ENCODE data around the gene TLE6. TPM values are rescaled to one million over a fixed set of nuclear protein-coding genes. Genes with fewer than 3 reads are reported as not detected.

TLE6 gene
- total RNA-seq, 1 experiment from 2014 or later = 1.1 TPM

DNA sequence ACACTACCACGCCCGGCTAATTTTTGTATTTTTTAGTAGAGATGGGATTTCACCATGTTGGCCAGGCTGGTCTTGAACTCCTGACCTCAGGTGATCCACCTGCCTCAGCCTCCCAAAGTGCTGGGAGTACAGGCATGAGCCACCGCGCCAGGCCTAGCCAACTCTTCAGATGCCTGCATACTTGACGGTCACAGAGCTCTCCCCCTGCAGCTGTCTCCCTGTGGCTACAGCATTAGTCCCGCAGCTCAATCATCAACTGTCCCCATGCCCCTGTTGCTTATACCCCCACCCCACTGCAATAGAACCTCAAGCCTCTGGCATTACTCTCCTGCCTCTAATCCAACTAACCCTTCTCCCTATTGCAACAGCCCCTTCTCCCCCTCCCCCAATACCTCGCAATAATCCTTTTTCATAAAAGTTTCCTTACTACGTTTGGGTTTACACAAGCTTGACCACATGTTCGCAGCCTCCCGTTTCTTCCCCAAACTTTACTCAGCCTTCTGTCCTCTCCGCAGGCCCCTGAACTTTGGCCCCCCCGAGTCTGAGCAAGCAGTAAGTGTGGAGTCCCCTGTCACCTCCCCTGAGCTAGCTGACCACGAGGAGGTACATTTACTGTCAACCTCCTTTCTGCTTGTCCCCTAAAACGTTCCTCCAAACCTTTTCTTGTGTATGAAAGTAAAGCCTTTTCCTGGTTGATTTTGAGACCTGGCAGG is 34.3 kb upstream of the TLE6 start:
- intact Hi-C loops (cut with micrococcal nuclease; ENCODE audit: unreplicated experiment) = no loop called here
- CTCF ChIA-PET = no interaction called here
- Histone ChIP-seq H3K27me3 (ENCODE audit: insufficient read depth, low read depth) (no peaks in the 10 kb centered on the region), H3K27ac (no peak overlapping the region), H3K9me3 (ENCODE audit: insufficient read depth, low read depth) (no peaks in the 10 kb centered on the region), H3K9me2 (ENCODE audit: insufficient read depth) (no peaks in the 10 kb centered on the region), H3K4me1 (replicated peaks; ENCODE audit: insufficient read depth) (no peaks in the 10 kb centered on the region), H3K36me3 (ENCODE audit: low read depth) (peaks cover 3% of the 10 kb centered on the region; the same call in 1 of the 2 replicates), H3K79me2 (ENCODE audit: low read depth) (no peaks in the 10 kb centered on the region), H3K4me2 (peak overlapping the region; percentile 84; the same call in 1 of the 2 replicates), H2AFZ (no peak overlapping the region), H3F3A (ENCODE audit: insufficient read depth, low read depth) (peaks cover 10% of the 10 kb centered on the region; the same call in 1 of the 2 replicates), H3K4me3 (no peak overlapping the region), H4K20me1 (ENCODE audit: insufficient read depth) (no peaks in the 10 kb centered on the region)
- no TSS peak for BruUV-seq (replicated peaks)
- no peak for DNase-seq
- TF ChIP-seq, protein P1, sequence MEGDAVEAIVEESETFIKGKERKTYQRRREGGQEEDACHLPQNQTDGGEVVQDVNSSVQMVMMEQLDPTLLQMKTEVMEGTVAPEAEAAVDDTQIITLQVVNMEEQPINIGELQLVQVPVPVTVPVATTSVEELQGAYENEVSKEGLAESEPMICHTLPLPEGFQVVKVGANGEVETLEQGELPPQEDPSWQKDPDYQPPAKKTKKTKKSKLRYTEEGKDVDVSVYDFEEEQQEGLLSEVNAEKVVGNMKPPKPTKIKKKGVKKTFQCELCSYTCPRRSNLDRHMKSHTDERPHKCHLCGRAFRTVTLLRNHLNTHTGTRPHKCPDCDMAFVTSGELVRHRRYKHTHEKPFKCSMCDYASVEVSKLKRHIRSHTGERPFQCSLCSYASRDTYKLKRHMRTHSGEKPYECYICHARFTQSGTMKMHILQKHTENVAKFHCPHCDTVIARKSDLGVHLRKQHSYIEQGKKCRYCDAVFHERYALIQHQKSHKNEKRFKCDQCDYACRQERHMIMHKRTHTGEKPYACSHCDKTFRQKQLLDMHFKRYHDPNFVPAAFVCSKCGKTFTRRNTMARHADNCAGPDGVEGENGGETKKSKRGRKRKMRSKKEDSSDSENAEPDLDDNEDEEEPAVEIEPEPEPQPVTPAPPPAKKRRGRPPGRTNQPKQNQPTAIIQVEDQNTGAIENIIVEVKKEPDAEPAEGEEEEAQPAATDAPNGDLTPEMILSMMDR (conservative IDR thresholded peaks at IDR 0.05) = no peak
- no peak for TF ChIP-seq EZH2 (IDR thresholded peaks at IDR 0.05; ENCODE audit: low read depth)
- POLR2A ChIA-PET (ENCODE audit: unreplicated experiment) = no interaction called here

- peak overlapping the region; percentile 93 for H2AFZ ChIP-seq
- BruUV-seq (replicated peaks) = no TSS peak
- DNase-seq = no peak
- no peaks in the 10 kb centered on the region for H3K9me3 ChIP-seq (ENCODE audit: insufficient read depth, low read depth)
- no peaks in the 10 kb centered on the region; the same call in 1 of the 2 replicates for H3K4me1 ChIP-seq (replicated peaks; ENCODE audit: insufficient read depth)
- H3K27ac ChIP-seq = no peak overlapping the region
- TF ChIP-seq, protein P1 (conservative IDR thresholded peaks at IDR 0.05) = no peak
- no peak for TF ChIP-seq EZH2 (IDR thresholded peaks at IDR 0.05; ENCODE audit: low read depth)
- H3K4me2 ChIP-seq = peak overlapping the region; percentile 84
- ChIA-PET CTCF (no interaction called here), POLR2A (ENCODE audit: unreplicated experiment) (interaction anchor here (0.6 kb wide), 1 partner anchor 91 kb away, joined by 3 read pairs; no protein-coding TSS in a partner anchor)
- H3K9me2 ChIP-seq (ENCODE audit: insufficient read depth) = no peaks in the 10 kb centered on the region
- H3F3A ChIP-seq (ENCODE audit: insufficient read depth, low read depth) = peaks cover 11% of the 10 kb centered on the region; the same call in 1 of the 2 replicates
- H3K36me3 ChIP-seq (ENCODE audit: low read depth) = no peaks in the 10 kb centered on the region
- peak overlapping the region; percentile 64 for H3K4me3 ChIP-seq
- intact Hi-C loops (cut with micrococcal nuclease; ENCODE audit: unreplicated experiment) = loop anchor here (2.0 kb wide), 1 partner anchor 44 kb away; the partner anchor contains the start of gene ZNF57
- H3K27me3 ChIP-seq (ENCODE audit: insufficient read depth, low read depth) = no peaks in the 10 kb centered on the region
- peaks cover 6% of the 10 kb centered on the region for H3K79me2 ChIP-seq (ENCODE audit: low read depth)
- H4K20me1 ChIP-seq (ENCODE audit: insufficient read depth) = no peaks in the 10 kb centered on the region
These were observed 33.0 kb upstream of the TLE6 start for GRCh38 chr19:2944403-2944774.

DNA sequence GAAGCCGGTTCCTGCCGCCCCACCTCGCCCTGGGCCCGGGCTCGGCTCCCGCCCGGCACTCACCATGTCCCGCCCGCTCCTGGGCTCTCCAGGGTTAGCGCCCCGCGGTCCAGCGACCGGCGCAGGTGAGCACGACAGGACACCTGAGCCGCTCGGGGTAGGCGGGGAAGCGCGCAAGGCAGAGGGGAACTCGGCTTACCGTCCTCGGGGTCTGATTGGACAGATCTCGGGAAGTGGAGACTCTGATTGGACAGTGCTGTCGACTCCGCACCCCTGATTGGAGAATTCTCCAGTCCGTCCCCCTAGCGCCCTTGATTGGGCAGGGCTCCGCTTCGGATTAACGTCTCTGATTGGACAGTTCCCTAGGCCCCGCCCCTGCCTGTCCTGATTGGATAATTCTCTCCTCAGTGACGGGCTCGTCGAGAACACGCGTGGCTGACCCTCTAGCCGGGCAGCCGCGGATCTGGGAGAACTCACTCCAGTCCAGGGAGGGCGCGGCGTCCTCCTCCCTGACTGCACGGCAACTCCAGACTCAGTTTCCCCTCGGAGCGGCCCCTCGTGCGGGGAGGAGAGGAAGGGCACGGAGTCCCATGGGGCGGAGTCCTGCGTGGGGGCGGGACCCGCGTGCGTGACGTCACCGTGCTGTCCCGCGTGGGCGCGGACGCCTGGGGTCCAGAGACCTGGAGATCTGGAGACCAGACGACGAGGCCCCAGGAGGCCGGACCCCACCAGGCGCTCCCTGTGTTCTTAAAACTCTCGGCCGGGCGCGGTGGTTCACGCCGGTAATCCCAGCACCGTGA is 32.4 kb upstream of the TLE6 start, which contains the start of gene ZNF77:
Gene ZNF77 (minus strand): TSS at position 197 of the 800 bp plus-strand sequence. CDS start 131 bp downstream, at position 66.
- H3K27ac ChIP-seq = peak within 1 kb of the TSS; percentile 61
- ChIA-PET CTCF (no interaction called here), POLR2A (ENCODE audit: unreplicated experiment) (interaction anchor here (0.6 kb wide), 1 partner anchor 91 kb away, joined by 3 read pairs; no protein-coding TSS in a partner anchor)
- H3K36me3 ChIP-seq (ENCODE audit: low read depth) = no peaks in the 10 kb centered on the region
- H3K4me3 ChIP-seq = peak within 1 kb of the TSS; percentile 64
- intact Hi-C loops (cut with micrococcal nuclease; ENCODE audit: unreplicated experiment) = loop anchor here (2.0 kb wide), 1 partner anchor 44 kb away; the partner anchor contains the start of gene ZNF57
- H3K4me2 ChIP-seq = peak within 1 kb of the TSS; percentile 84
- H2AFZ ChIP-seq = peak within 1 kb of the TSS; percentile 93
- TF ChIP-seq EZH2 (IDR thresholded peaks at IDR 0.05; ENCODE audit: low read depth) = no peak
- TF ChIP-seq, protein P1 (conservative IDR thresholded peaks at IDR 0.05) = no peak
- no peaks in the 10 kb centered on the region for H3K9me2 ChIP-seq (ENCODE audit: insufficient read depth)
- H3F3A ChIP-seq (ENCODE audit: insufficient read depth, low read depth) = peaks cover 11% of the 10 kb centered on the region; the same call in 1 of the 2 replicates
- peak; percentile 94 to 96 for DNase-seq
- H3K27me3 ChIP-seq (ENCODE audit: insufficient read depth, low read depth) = no peaks in the 10 kb centered on the region
- H3K4me1 ChIP-seq (replicated peaks; ENCODE audit: insufficient read depth) = no peaks in the 10 kb centered on the region; the same call in 1 of the 2 replicates
- peaks cover 12% of the 10 kb centered on the region for H3K79me2 ChIP-seq (ENCODE audit: low read depth)
- no peaks in the 10 kb centered on the region for H4K20me1 ChIP-seq (ENCODE audit: insufficient read depth)
- no TSS peak for BruUV-seq (replicated peaks)
- H3K9me3 ChIP-seq (ENCODE audit: insufficient read depth, low read depth) = no peaks in the 10 kb centered on the region

All from PC-9 (cell line).